GM18951 (cell line): Measurements from ENCODE around the gene ADAMTSL1.
"Not testable (repeated sequence)": the region's sequence is repeated elsewhere in the genome, so short reads cannot be mapped to it uniquely, and the experiment has no call there.

Experiments
- POLR2A ChIP-seq: IDR thresholded peaks from 4 replicates; pipeline ENCODE4 v1.6.1; 2011; ENCODE audit warnings: mild to moderate bottlenecking; ENCODE audit not compliant: insufficient read length, insufficient read depth; ENCODE audit errors: extremely low read depth
- in situ Hi-C: fragments of 300-500 bp; cut with MboI; formaldehyde crosslinking; loops from one replicate; pipeline ENCODE4 v1.12.0; 2022; ENCODE audit warnings: low sequenced_read_pairs, mixed read lengths, inconsistent platforms; ENCODE audit not compliant: unreplicated experiment

Gene ADAMTSL1

DNA sequence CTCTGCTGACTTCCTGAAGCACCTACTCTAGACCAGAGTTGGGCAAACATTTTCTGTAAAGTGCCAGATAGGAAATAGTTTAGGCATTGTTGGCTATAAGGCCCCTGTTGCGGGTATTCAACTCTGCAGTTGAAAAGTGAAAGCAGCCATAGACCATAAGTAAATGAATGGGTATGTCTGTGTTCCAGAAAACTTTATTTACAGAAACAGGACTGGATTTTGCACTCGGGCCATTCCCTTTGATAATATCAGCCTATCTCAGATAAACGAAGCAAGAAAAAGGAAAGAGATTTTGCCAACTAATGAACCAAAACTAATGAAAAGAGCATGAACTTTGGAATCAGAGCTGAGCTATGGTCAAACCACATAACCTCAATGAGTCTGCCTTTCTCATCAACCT, 374.7 kb downstream of the ADAMTSL1 start:
- in situ Hi-C loops: no loop called here
- TF ChIP-seq POLR2A: no peak

DNA sequence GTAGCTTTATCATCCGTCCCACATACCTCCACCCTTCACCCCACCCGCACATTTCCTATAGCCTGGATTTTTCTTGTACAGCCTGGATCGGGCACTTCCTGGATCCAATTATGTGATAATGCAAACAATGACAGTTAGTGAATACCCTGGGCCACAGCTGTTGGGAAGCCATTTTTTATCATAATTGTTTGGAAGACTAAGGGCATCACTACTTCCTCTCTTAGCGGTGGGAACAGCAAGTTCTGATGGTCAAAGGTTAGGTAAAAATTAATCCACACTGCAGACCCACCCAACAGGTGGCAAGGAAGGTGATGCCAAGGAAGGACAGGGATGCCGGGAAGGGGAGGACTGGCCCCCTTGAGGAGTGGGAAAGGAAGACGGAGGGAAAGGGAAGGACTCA, 375.3 kb downstream of the ADAMTSL1 start:
- no peak for TF ChIP-seq POLR2A
- in situ Hi-C loops: no loop called here

DNA sequence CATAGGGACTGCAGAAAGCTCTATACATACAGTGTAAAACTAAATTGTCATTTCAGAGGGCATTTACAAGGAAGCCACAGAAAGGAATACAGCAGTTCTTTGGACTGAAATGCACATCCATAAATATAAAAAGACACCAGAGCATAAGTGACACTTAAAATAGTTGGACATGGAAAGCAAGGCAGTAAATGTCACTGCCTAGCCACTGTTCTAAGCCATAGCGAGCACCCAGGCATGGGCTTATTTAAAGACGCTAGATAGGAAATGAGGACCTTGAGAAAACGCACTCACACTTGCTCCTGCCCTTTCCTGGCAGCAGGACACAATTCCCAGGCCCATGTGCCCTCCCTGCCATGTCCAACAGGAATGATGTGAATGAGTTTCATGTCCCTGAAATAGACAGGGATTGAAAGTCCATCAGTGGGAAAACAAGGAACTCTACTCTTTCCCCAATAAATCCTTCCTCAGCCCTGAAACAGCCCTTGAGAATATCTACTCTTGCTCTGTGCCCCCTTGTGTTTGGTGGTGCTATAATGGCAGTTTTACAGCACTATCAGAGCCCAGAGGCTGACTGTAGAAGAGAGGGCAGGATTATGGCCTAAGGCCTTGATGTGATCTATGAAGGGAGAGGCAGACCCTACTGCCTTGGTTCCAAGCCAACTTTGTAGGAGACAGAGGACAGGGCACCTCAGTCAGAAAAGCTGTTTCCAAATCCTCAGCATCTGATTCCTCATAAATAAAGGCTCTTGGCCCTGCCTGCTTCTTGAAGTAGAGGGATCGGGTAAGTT, 376.1 kb downstream of the ADAMTSL1 start:
- in situ Hi-C loops: no loop called here
- TF ChIP-seq POLR2A: no peak

DNA sequence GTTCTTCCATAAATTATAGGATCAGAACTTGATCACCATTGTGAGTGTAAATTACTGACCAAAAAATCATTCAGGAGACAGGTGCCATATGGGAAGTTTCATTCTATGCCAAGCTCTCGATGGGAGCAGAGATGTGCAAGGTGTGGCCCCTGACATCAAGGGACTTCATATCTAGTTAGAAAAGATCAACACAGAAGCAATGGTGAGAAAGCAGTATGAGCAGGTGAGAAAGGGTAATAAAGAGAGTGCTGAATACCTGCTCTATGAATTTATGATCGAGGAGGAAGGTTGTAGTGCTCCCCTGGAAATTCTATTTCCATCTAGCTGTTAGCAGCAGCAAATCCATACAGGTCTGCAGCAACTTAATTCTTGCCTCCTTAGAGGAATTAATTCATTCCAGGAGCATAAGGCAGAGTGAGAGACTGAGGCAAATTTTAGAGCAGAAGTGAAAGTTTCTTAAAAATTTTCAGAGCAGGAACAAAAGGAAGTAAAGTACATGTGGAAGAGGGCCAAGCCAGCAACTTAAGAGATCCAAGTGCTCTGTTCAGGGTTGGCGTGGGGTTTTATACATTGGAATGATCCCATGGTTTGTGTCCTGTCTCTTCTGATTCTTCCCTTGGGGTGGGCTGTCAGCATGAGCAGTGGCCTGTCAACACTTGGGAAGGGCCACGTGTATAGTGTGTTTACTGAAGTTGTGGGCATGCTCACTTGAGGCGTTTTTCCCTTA, 377.3 kb downstream of the ADAMTSL1 start:
- in situ Hi-C loops: no loop called here

DNA sequence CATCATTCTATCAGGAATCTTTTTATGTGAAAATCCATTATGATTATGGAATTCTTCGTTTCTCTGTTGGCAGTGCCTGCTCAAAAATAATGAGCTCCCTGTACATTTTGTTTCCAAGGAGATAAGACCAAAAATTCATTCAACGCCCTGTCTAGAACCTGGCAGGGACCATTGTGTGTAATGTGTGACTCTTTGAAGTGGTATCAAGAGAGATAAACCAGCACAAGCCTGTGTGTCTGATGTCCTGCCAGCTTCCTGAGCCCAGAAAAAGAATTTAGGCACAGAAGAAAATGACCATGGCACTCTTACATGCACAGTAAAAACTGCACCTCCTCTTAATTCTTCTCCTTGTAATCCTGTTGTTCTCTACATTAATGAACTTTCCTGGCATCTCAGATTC, 381.7 kb downstream of the ADAMTSL1 start:
- in situ Hi-C loops: no loop called here

More for the DNA sequence above, 377.3 kb downstream of the ADAMTSL1 start:
- no peak for TF ChIP-seq POLR2A

DNA sequence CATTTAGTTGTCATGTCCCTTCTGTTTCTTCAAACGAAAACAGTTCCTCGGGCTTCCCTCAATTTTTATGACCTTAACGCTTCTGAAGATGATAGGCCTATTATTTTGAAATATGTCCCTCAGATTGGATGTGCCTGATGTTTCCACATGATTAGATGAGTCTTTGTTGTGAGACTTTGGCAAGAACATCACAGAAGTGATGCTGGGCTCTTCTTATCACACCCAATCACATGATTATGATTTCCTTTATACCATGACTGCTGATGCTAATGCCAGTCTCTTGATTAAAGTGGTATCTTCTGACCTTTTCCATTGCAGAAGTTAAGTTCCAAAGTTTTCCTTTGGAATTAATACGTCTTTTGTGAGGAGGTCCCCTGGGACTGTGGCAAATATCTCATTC, 383.4 kb downstream of the ADAMTSL1 start:
- no peak for TF ChIP-seq POLR2A
- in situ Hi-C loops: no loop called here

More for the DNA sequence above, 381.7 kb downstream of the ADAMTSL1 start:
- no peak for TF ChIP-seq POLR2A

DNA sequence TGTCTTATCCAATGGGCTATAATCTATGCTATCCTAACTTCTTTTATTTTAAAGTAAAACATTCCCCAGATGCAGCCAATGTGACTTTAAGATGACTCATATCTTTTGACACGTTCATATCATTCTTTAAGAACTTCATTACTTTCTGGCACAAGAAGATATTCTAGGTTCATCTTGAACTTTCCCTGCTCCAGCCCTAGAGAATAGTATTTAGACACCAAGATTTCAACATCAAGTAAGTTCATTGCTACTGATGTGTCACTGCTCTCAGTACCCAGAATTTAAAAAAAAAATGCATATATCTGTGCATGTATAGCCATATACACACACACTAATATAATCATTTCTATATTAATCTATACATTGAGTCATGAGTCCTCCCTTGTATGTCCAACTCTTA, 383.8 kb downstream of the ADAMTSL1 start:
- in situ Hi-C loops: no loop called here

DNA sequence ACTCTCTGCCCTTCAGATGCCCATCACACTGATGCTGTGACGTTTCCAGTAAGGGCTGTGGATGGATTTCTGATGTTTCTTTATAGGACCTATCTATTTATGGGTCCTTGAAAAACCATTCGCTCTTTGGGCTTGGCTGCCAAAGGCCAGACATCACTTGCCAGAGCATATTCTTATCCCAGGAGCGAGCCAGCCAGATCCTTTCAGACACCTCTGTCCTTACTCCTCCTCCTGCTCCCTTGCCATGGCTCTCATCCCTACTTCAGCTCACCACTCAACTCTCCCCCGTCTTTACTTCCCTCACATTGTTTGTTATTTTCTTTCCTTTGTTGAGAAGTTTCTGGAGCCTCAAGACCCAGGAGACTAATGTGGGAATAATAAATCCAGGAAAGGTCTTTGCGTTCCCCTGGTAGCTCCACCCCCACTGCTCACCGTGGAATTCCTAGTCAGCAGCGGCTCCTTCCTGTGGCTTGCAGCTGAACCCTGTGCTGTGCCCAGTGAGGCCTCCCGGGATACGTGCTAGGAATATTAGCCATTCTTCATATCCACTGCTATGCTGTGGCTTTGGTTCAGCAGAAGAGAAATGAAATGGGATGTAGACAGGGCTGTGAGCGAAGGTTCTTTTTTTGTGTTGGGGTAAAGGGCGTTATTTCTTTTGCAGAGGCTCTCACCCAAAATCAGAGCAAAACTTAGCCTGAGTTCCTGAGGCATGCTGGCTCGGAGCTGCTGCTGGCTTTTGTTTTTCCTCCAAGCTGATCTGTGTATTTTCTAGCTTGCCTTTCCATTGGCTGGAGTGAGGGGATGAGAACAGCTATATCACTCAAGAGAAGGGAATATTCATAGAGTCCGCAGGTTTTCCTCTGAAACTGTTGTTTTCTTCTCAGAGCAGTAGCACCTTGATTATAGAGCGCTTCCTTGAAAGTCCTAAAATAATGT, 387.9 kb downstream of the ADAMTSL1 start:
- in situ Hi-C loops: no loop called here
- TF ChIP-seq POLR2A: no peak

More for the DNA sequence above, 383.8 kb downstream of the ADAMTSL1 start:
- TF ChIP-seq POLR2A: no peak

DNA sequence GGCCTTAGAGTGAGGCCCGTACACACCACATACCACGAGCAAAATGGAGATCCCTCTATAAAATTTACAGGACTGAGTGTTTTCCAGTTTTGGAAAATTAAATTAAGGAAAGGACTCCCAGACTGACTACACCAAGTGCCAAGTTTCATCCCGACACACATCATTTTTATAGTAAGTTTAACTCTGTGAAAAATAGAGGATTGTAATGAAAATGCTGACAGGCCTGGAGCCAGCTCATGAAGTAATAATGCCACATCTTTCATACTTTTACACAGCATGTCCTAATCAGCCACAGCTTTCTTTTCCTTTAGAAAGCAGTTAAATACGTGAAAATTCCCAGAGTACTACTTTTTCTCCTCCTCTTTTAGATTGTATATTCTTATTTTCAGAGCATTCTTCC, 389.8 kb downstream of the ADAMTSL1 start:
- no peak for TF ChIP-seq POLR2A
- in situ Hi-C loops: no loop called here

DNA sequence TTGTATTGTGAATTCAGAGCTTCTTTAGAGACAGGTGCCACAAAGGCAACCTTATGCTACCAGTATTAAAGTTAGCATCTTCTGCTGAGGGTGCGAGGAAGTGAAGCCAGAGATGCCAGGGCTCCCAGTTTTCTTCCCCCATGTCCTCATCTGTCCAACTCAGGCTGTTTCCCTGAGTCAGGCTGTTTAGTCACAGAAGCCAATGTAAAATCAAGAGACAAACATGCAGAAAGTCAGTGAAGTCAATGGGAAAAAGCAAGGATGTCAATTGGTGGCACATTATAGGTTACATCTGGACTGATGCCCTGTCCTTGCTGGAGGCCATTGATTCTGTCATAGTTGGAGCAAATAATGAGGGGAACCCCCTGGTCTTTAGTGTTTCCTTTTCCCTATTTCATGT, 390.6 kb downstream of the ADAMTSL1 start:
- in situ Hi-C loops: no loop called here

DNA sequence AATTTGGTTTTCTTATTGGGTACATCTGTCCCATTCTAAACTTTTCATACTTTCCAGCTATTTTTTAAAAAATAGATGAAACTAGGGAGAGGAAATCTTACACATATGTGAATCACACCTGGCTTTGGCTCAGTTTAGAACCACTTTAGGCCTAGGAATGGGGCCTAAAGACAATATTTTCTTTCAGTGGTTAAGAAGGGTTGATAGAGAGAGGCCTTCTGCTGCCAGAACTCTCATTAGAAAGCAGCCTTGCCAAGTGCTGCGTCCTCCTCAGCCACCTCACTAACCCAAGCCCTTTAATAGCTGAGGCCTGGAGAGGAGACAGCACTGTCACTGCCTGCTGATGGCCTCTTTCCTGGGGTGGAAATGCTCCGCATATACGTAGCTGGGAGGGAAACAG, 391.6 kb downstream of the ADAMTSL1 start:
- in situ Hi-C loops: no loop called here
- TF ChIP-seq POLR2A: no peak

More for the DNA sequence above, 390.6 kb downstream of the ADAMTSL1 start:
- TF ChIP-seq POLR2A: no peak

DNA sequence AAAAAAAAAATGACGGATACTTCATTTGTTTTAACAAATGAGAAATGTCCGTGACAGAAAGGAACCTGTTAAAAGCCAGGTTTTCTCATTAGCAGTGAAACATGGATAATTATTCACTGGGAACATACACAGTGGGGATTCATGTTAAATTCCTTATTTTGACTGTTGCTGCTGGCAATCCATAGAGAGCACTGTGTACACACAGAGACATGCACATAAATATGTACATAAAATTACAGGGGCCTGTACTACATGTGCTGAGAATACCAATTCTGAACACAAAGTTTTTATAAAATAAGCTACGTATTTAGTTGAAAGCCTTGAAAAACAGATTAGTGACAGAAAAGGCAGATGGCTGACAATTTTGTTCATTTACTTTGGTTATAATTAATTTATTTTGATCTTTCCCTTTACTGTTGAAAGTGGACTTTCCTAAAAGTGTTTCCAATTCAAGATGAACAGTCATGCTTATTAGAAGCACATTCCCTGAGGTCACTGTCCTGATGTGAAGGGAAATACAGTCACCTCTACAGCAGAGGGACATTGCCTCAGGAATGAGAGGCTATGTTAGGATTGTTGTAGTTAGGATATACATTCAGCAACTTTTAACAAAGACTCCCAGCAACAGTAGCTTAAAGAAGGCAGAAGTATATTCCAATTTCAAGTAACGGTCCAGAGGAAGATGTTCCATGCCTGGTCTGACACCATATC, 392.3 kb downstream of the ADAMTSL1 start:
- TF ChIP-seq POLR2A: no peak
- in situ Hi-C loops: no loop called here

DNA sequence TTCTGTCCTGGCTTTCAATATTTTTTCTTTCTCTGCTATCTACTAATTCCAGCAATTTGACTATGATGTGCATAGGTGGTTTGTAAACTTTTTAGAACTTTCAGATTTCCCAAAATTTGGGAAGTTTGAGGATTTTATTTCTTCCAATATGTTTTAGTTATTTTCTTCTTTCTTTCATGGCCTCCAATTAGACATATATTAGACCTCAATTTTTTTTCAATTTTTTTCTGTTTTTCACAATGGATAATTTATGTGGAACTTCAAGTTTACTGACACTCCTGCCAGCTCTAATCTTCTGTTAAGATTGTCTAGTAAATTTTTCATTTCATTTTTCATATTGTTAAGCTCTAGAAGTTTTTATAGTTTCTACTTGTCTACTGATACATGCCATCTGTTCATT, 395.8 kb downstream of the ADAMTSL1 start:
- TF ChIP-seq POLR2A: no peak
- in situ Hi-C loops: no loop called here

DNA sequence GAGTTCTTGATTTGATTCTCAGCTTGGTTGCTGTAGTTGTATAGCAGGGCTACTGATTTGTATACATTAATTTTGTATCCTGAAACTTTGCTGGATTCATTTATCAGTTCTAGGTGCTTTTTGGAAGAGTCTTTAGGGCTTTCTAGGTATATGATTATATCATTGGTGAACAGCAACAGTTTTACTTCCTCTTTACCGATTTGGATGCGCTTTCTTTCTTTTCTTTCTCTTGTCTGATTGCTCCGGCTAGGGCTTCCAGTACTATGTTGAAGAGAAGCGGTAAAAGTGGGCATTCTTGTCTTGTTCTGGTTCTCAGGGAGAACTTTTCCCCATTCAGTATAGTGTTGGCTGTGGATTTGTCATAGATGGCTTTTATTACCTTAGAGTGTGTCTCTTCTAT, 400.1 kb downstream of the ADAMTSL1 start:
- in situ Hi-C loops: no loop called here
- TF ChIP-seq POLR2A: no peak

DNA sequence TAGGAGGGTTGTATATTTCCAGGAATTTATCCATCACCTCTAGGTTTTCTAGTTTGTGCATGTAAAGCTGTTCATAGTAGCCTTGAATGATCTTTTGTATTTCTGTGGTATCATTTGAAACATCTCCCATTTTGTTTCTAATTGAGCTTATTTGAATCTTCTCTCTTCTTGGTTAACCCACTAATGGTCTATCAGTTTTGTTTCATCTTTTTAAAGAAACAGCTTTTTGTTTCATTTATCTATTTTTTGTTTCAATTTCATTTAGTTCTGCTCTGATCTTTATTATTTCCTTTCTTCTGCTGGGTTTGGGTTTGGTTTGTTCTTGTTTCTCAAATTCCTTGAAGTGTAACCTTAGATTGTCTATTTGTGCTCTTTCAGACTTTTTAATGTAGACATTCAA, 401.0 kb downstream of the ADAMTSL1 start:
- in situ Hi-C loops: not testable (repeated sequence)
